Sigmoid colon (tissue), 7 donors: ENCODE data around the gene TMEM52. TPM values are rescaled to one million over a fixed set of nuclear protein-coding genes. Genes with fewer than 3 reads are reported as not detected.

Experiments used
- DNase-seq: peaks from one replicate; pipeline ENCODE4 v3.0.0-alpha.2; 2019
- H3K27ac ChIP-seq, 4 donors: fragments of 200-600 bp; sonication (generic); one replicate each; pipeline ENCODE4 v1.5.1; 2016 to 2019; ENCODE audit warnings: mild to moderate bottlenecking in 1 of 4
- H3K27me3 ChIP-seq, 3 donors: fragments of 200-600 bp; sonication (generic); one replicate each; pipeline ENCODE4 v1.5.1; 2019; ENCODE audit warnings: mild to moderate bottlenecking in 1 of 3
- H3K36me3 ChIP-seq, 4 donors: fragments of 200-600 bp; sonication (generic); one replicate each; pipeline ENCODE4 v1.5.1; 2016 to 2019
- H3K4me1 ChIP-seq, 4 donors: fragments of 200-600 bp; sonication (generic); one replicate each; pipeline ENCODE4 v1.5.1; 2017 to 2019
- H3K4me3 ChIP-seq, 4 donors: fragments of 200-600 bp; sonication (generic); one replicate each; pipeline ENCODE4 v1.5.1; 2017 to 2019; ENCODE audit warnings: mild to moderate bottlenecking in 2 of 4, moderate library complexity in 1 of 4
- H3K9me3 ChIP-seq, 4 donors: fragments of 200-600 bp in 3 of 4; sonication (generic) in 3 of 4; one replicate each; pipeline versions ENCODE4 v1.5.1 to v1.6.1; 2013 to 2019
- EP300 ChIP-seq, 4 donors: sonication (generic); formaldehyde crosslinking; IDR thresholded peaks; one replicate each; pipeline ENCODE4 v1.6.1; 2017; ENCODE audit warnings: antibody characterized with exemption in 4 of 4
- POLR2A ChIP-seq, 2 donors: fragments of 450-650 bp; IDR thresholded peaks; one replicate each; pipeline ENCODE4 v1.6.1; 2016; ENCODE audit warnings: antibody characterized with exemption in 2 of 2, mild to moderate bottlenecking in 2 of 2, moderate library complexity in 2 of 2
- POLR2AphosphoS5 ChIP-seq, 4 donors: sonication (generic); formaldehyde crosslinking; IDR thresholded peaks; one replicate each; pipeline ENCODE4 v1.6.1; 2017; ENCODE audit warnings: antibody characterized with exemption in 4 of 4
- WGBS, 2 donors: extraction: QIAGEN DNeasy Blood & Tissue Kit; methylation state at CpG; one replicate each; pipeline ENCODE4 v1.1.7; 2013; 5-methylcytosine and 5-hydroxymethylcytosine counted together
- intact Hi-C: fragments of 100-400 bp; cut with DNase I; formaldehyde crosslinking; loops from one replicate; pipeline ENCODE4 v1.15.1; 2023
- polyA plus RNA-seq, 3 donors: library from polyadenylated mRNA; stranded (reverse); fragments of 200-250 nt; gene quantifications; one replicate each; pipeline ENCODE4 v1.2.3, GENCODE V29; 2013
- total RNA-seq, 4 donors: library from RNA; depleted of rRNA; stranded (reverse); fragments of >200 nt; gene quantifications; one replicate each; pipeline ENCODE4 v1.1.0, GENCODE V29; 2016
- TF ChIP-seq, protein P1 (sequence below), 4 experiments: fragments of 450-650 bp in 3 of 4; fragments of 200-600 bp in 1 of 4; IDR thresholded peaks; one replicate each; pipeline ENCODE4 v1.5.1; 2016 to 2019; ENCODE audit warnings: antibody characterized with exemption in 4 of 4, mild to moderate bottlenecking in 3 of 4, moderate library complexity in 2 of 4
- donor health status: healthy with polysubstance abuse.
- donor health status: Bipolar disorder and iron deficiency.
- donor health status: healthy.

Gene TMEM52
- total and polyA plus RNA-seq, 7 donors: 1.1 to 5.5 (median 2.1) TPM; not detected in 2

DNA sequence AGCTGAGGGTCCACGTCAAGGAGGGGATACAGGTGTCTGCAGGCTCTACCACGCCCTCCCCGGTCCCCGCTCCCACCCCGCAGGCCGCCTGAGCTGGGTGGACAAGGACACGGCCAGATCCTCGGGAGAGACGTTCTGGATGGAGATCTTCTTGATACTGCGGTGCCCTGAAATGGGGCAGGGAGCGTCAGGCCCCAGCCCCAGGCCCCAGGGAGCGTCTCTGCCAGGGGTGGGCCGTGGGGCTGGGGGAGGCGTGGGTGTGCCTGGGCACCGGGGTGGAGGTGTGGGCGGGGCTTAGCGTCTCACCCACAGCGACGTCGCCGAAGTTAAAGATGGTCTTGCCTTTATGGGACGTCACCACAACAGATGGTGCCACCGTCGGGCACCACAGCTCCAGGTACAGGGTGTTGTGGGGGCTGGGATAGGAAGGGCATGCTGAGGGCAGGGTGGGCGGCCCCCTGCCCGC is 7.3 kb upstream of the TMEM52 start:
- Histone ChIP-seq H3K4me1 (no peaks in the 10 kb centered on the region), H3K36me3 (no peaks in the 10 kb centered on the region), H3K4me3 (no peak overlapping the region), H3K9me3 (no peaks in the 10 kb centered on the region), H3K27me3 (no peaks in the 10 kb centered on the region), H3K27ac (no peak overlapping the region)
- DNase-seq: no peak
- intact Hi-C loops: no loop called here
- 65 to 83% methylated on average over 26 of the region's 26 CpGs for WGBS, 2 donors
- TF ChIP-seq EP300 (IDR thresholded peaks at IDR 0.05) (no peak), POLR2AphosphoS5 (IDR thresholded peaks at IDR 0.05) (no peak), POLR2A (IDR thresholded peaks at IDR 0.05) (no peak)
- TF ChIP-seq, protein P1, sequence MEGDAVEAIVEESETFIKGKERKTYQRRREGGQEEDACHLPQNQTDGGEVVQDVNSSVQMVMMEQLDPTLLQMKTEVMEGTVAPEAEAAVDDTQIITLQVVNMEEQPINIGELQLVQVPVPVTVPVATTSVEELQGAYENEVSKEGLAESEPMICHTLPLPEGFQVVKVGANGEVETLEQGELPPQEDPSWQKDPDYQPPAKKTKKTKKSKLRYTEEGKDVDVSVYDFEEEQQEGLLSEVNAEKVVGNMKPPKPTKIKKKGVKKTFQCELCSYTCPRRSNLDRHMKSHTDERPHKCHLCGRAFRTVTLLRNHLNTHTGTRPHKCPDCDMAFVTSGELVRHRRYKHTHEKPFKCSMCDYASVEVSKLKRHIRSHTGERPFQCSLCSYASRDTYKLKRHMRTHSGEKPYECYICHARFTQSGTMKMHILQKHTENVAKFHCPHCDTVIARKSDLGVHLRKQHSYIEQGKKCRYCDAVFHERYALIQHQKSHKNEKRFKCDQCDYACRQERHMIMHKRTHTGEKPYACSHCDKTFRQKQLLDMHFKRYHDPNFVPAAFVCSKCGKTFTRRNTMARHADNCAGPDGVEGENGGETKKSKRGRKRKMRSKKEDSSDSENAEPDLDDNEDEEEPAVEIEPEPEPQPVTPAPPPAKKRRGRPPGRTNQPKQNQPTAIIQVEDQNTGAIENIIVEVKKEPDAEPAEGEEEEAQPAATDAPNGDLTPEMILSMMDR (IDR thresholded peaks at IDR 0.05): no peak

DNA sequence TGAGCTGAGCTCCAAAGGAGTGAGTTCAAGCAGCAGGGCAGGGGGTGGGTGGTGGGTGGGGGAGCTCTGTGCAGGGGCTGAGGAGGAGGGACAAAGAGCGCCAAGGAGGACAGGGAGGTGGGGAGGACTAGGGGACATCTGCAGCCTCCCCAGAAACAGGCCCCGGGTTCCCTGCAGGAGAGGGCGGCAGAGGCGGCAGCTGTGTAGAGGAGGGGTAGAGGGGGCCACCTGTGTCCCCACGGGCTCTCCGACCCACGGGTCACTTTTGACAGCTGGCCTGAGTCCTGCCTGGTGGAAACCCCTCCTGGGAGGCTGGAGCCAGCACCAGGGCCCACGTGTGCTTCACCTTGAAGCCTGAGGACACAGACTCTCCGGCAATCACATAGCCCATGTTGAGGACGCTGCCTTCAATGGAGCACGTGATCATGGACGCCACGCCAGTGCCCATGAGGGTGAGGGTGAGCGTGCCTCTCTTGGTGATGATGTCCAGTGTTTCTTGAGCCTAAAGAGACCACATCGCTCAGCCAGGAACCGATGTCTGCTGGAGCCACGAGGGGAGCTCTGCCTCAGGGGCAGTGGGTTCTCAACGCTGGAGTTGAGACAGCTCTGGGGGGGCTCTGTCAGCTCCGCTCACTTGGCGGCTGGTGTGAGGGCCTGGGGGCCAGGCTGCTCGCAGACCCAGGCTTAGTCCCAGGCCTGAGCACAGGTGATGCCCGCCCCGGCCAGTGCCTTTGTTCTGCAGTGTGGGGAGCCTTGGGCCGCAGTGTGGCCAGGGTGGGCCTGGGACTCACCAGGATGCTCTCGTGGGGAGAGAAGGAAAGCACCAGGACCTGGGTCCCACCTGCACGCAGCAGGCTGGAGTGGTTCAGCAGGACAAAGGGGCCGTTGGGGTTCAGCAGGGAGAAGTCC is 6.6 kb upstream of the TMEM52 start:
- H3K27me3 ChIP-seq: no peaks in the 10 kb centered on the region
- no peaks in the 10 kb centered on the region for H3K36me3 ChIP-seq
- no peaks in the 10 kb centered on the region for H3K4me1 ChIP-seq
- H3K4me3 ChIP-seq: no peak overlapping the region
- no peak for DNase-seq
- WGBS, 2 donors: 85 to 86% methylated on average over 27 of the region's 27 CpGs
- TF ChIP-seq EP300 (IDR thresholded peaks at IDR 0.05): no peak
- no peak for TF ChIP-seq POLR2AphosphoS5 (IDR thresholded peaks at IDR 0.05)
- TF ChIP-seq, protein P1 (IDR thresholded peaks at IDR 0.05): no peak
- intact Hi-C loops: no loop called here
- no peak overlapping the region for H3K27ac ChIP-seq
- no peaks in the 10 kb centered on the region for H3K9me3 ChIP-seq

DNA sequence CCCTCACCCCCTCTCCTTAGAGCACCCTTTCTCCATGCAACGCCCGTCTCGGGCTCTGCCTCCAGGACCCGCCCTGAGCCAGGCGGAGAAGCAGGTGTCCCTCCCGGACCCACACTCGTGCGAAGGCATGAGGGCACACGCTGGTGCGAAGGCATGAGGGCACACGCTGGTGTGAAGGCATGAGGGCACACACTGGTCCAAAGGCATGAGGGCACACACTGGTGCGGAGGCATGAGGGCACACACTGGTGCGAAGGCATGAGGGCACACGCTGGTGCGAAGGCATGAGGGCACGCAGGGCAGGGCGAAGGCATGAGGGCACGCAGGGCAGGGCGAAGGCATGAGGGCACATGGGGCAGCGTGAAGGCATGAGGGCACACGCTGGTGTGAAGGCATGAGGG is 5.8 kb upstream of the TMEM52 start:
- TF ChIP-seq EP300 (IDR thresholded peaks at IDR 0.05): no peak
- no peak for TF ChIP-seq POLR2AphosphoS5 (IDR thresholded peaks at IDR 0.05)
- TF ChIP-seq, protein P1 (IDR thresholded peaks at IDR 0.05): no peak
- TF ChIP-seq POLR2A (IDR thresholded peaks at IDR 0.05): no peak
- no peaks in the 10 kb centered on the region for H3K36me3 ChIP-seq
- no peaks in the 10 kb centered on the region for H3K4me1 ChIP-seq
- H3K4me3 ChIP-seq: no peak overlapping the region
- no peaks in the 10 kb centered on the region for H3K27me3 ChIP-seq
- H3K27ac ChIP-seq: no peak overlapping the region
- WGBS, 2 donors: 61 to 89% methylated on average over 21 of the region's 21 CpGs
- intact Hi-C loops: no loop called here
- H3K9me3 ChIP-seq: no peaks in the 10 kb centered on the region
- no peak for DNase-seq

DNA sequence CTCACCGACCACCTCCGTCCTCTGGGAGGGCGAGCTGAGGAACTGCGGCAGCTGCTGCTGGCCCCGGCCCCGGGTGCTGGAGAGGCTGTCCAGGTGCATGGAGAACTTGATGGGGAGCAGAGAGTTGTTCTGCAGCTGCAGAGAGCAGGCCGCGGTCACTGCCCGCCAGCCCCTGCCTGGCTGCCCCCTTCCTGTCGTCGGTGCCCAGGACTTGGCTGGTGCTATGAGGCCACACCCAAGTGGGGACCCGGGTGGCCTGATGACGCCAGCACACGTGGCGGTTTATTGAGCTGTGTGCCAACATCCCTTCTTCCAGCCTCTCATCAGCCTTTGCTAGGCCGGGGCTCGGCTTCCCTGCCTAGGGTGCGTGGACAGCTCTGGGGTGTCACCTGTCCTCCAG is 5.3 kb upstream of the TMEM52 start:
- WGBS, 2 donors: 11 to 54% methylated on average over 18 of the region's 18 CpGs
- intact Hi-C loops: no loop called here
- Histone ChIP-seq H3K27ac (no peak overlapping the region), H3K4me3 (no peak overlapping the region), H3K9me3 (no peaks in the 10 kb centered on the region), H3K27me3 (no peaks in the 10 kb centered on the region), H3K36me3 (no peaks in the 10 kb centered on the region), H3K4me1 (no peaks in the 10 kb centered on the region)
- TF ChIP-seq POLR2AphosphoS5 (IDR thresholded peaks at IDR 0.05) (no peak), POLR2A (IDR thresholded peaks at IDR 0.05) (no peak), EP300 (IDR thresholded peaks at IDR 0.05) (no peak)
- TF ChIP-seq, protein P1 (IDR thresholded peaks at IDR 0.05): no peak
- no peak for DNase-seq
